HUES64 (cell line): ENCODE data around the gene KRT75.
"Not testable (repeated sequence)": the region's sequence is repeated elsewhere in the genome, so short reads cannot be mapped to it uniquely, and the experiment has no call there.

Source experiments
- H3K27ac ChIP-seq: 2 replicates; pipeline ENCODE4 v1.7.0; 2013; ENCODE audit warnings: low read depth, low read length, inconsistent platforms
- H3K27me3 ChIP-seq: 2 replicates; pipeline ENCODE4 v1.6.1; 2013; ENCODE audit warnings: mild to moderate bottlenecking, low read length; ENCODE audit not compliant: insufficient read depth
- H3K36me3 ChIP-seq: 2 replicates; pipeline ENCODE4 v1.6.1; 2013; ENCODE audit warnings: mild to moderate bottlenecking, low read length; ENCODE audit not compliant: insufficient read depth
- H3K4me1 ChIP-seq: 2 replicates; pipeline ENCODE4 v1.6.1; 2013; ENCODE audit warnings: mild to moderate bottlenecking, low read length, moderate library complexity; ENCODE audit not compliant: insufficient read depth
- H3K4me3 ChIP-seq: 2 replicates; pipeline ENCODE4 v1.5.1; 2013; ENCODE audit warnings: mild to moderate bottlenecking, low read length, moderate library complexity
- H3K9ac ChIP-seq: 2 replicates; pipeline ENCODE4 v1.6.1; 2013; ENCODE audit warnings: mild to moderate bottlenecking, low read depth, low read length
- H3K9me3 ChIP-seq: 2 replicates; pipeline ENCODE4 v1.6.1; 2013; ENCODE audit warnings: low read depth, low read length; ENCODE audit not compliant: insufficient read depth
- WGBS: fragments of 150-250, 120-280 bp; methylation state at CpG from one replicate; pipeline ENCODE4 v1.1.7; 2013; ENCODE audit warnings: missing lambda C conversion rate; 5-methylcytosine and 5-hydroxymethylcytosine counted together

Gene KRT75

GRCh38 chr12:52413782-52414345, 20.3 kb downstream of the KRT75 start:
- Histone ChIP-seq H3K27me3 (no peaks in the 10 kb centered on the region), H3K4me3 (no peak overlapping the region), H3K9ac (no peak overlapping the region), H3K36me3 (no peaks in the 10 kb centered on the region), H3K9me3 (no peaks in the 10 kb centered on the region), H3K27ac (no peak overlapping the region), H3K4me1 (no peaks in the 10 kb centered on the region)
- WGBS, result 82% methylated on average over 8 of the region's 8 CpGs

- Histone ChIP-seq H3K27me3 (no peaks in the 10 kb centered on the region), H3K4me3 (no peak overlapping the region), H3K9me3 (no peaks in the 10 kb centered on the region), H3K27ac (no peak overlapping the region), H3K36me3 (no peaks in the 10 kb centered on the region), H3K4me1 (no peaks in the 10 kb centered on the region), H3K9ac (no peak overlapping the region)
- 83% methylated on average over 4 of the region's 4 CpGs for WGBS
These were observed 21.0 kb downstream of the KRT75 start for GRCh38 chr12:52413202-52413601.

GRCh38 chr12:52411815-52412214, 22.4 kb downstream of the KRT75 start:
- Histone ChIP-seq H3K9ac (no peak overlapping the region), H3K9me3 (no peaks in the 10 kb centered on the region), H3K27me3 (no peaks in the 10 kb centered on the region), H3K4me3 (no peak overlapping the region), H3K27ac (no peak overlapping the region), H3K4me1 (no peaks in the 10 kb centered on the region), H3K36me3 (no peaks in the 10 kb centered on the region)
- 95% methylated on average over 10 of the region's 10 CpGs for WGBS

- not testable (repeated sequence) for H3K27me3 ChIP-seq, H3K9ac ChIP-seq, H3K4me1 ChIP-seq, H3K9me3 ChIP-seq, H3K4me3 ChIP-seq, H3K36me3 ChIP-seq, H3K27ac ChIP-seq
- no CpG with 5 or more reads among the region's 1 CpG for WGBS
These were observed 23.5 kb downstream of the KRT75 start for GRCh38 chr12:52410589-52411248.

GRCh38 chr12:52407918-52408317, 26.3 kb downstream of the KRT75 start:
- Histone ChIP-seq H3K9ac (no peak overlapping the region), H3K9me3 (no peaks in the 10 kb centered on the region), H3K27ac (no peak overlapping the region), H3K4me1 (0 out of 2 replicates have a peak, but pooled peaks cover 2% of the 10 kb centered on the region), H3K4me3 (no peak overlapping the region), H3K36me3 (no peaks in the 10 kb centered on the region), H3K27me3 (no peaks in the 10 kb centered on the region)
- 88% methylated on average over 5 of the region's 5 CpGs for WGBS

GRCh38 chr12:52405922-52406385, 28.2 kb downstream of the KRT75 start, which contains the start of gene KRT82:
KRT82 (minus strand) TSS chr12:52406335; CDS start chr12:52406277, 58 bp downstream.
- H3K27me3 ChIP-seq, result no peaks in the 10 kb centered on the region
- 94% methylated on average over 14 of the region's 14 CpGs for WGBS

GRCh38 chr12:52404951-52405350, 29.2 kb downstream of the KRT75 start:
- 94% methylated on average over 3 of the region's 3 CpGs for WGBS
- Histone ChIP-seq H3K9me3 (no peaks in the 10 kb centered on the region), H3K27ac (no peak overlapping the region), H3K4me1 (0 out of 2 replicates have a peak, but pooled peaks cover 6% of the 10 kb centered on the region), H3K4me3 (no peak overlapping the region), H3K27me3 (no peaks in the 10 kb centered on the region), H3K9ac (no peak overlapping the region), H3K36me3 (no peaks in the 10 kb centered on the region)

More at GRCh38 chr12:52405922-52406385, 28.2 kb downstream of the KRT75 start, which contains the start of gene KRT82:
- H3K9me3 ChIP-seq, result no peaks in the 10 kb centered on the region
- no peak within 1 kb of the TSS for H3K27ac ChIP-seq
- 0 out of 2 replicates have a peak, but pooled peaks cover 6% of the 10 kb centered on the region for H3K4me1 ChIP-seq
- no peaks in the 10 kb centered on the region for H3K36me3 ChIP-seq
- H3K9ac ChIP-seq, result no peak within 1 kb of the TSS
- no peak within 1 kb of the TSS for H3K4me3 ChIP-seq

GRCh38 chr12:52403561-52403960, 30.6 kb downstream of the KRT75 start:
- Histone ChIP-seq H3K9me3 (no peaks in the 10 kb centered on the region), H3K9ac (no peak overlapping the region), H3K4me3 (no peak overlapping the region), H3K36me3 (no peaks in the 10 kb centered on the region), H3K27me3 (no peaks in the 10 kb centered on the region), H3K27ac (no peak overlapping the region), H3K4me1 (0 out of 2 replicates have a peak, but pooled peaks cover 6% of the 10 kb centered on the region)
- 94% methylated on average over 9 of the region's 9 CpGs for WGBS

GRCh38 chr12:52402873-52403540, 31.2 kb downstream of the KRT75 start:
- no peaks in the 10 kb centered on the region for H3K27me3 ChIP-seq
- no peaks in the 10 kb centered on the region for H3K36me3 ChIP-seq
- 70% methylated on average over 3 of the region's 3 CpGs for WGBS
- H3K9ac ChIP-seq, result no peak overlapping the region
- no peak overlapping the region for H3K27ac ChIP-seq
- H3K4me3 ChIP-seq, result no peak overlapping the region
- H3K4me1 ChIP-seq, result 0 out of 2 replicates have a peak, but pooled peaks cover 6% of the 10 kb centered on the region
- no peaks in the 10 kb centered on the region for H3K9me3 ChIP-seq

- Histone ChIP-seq H3K9ac (no peak overlapping the region), H3K9me3 (no peaks in the 10 kb centered on the region), H3K36me3 (no peaks in the 10 kb centered on the region), H3K4me3 (no peak overlapping the region), H3K4me1 (0 out of 2 replicates have a peak, but pooled peaks cover 6% of the 10 kb centered on the region), H3K27me3 (no peaks in the 10 kb centered on the region), H3K27ac (no peak overlapping the region)
- 100% methylated on average over 2 of the region's 2 CpGs for WGBS
These were observed 31.8 kb downstream of the KRT75 start for GRCh38 chr12:52402377-52402776.

GRCh38 chr12:52401926-52402325, 32.2 kb downstream of the KRT75 start:
- Histone ChIP-seq H3K9ac (no peak overlapping the region), H3K36me3 (no peaks in the 10 kb centered on the region), H3K4me1 (0 out of 2 replicates have a peak, but pooled peaks cover 6% of the 10 kb centered on the region), H3K27ac (no peak overlapping the region), H3K27me3 (no peaks in the 10 kb centered on the region; the same call in 1 of the 2 replicates), H3K9me3 (no peaks in the 10 kb centered on the region), H3K4me3 (no peak overlapping the region)
- 90% methylated on average over 4 of the region's 4 CpGs for WGBS
